Liver (tissue), 3 donors: ENCODE data around the gene EFCAB10.

Source experiments
- FOXA1 ChIP-seq: IDR thresholded peaks from 2 replicates; pipeline ENCODE4 v1.6.1; 2016; ENCODE audit warnings: antibody characterized with exemption
- HNF4A ChIP-seq, 2 donors: conservative IDR thresholded peaks; 2 replicates each; pipeline ENCODE4 v1.6.1; 2016; ENCODE audit warnings: antibody characterized with exemption in 2 of 2, mild to moderate bottlenecking in 2 of 2
- JUND ChIP-seq, 2 donors: IDR thresholded peaks; 2 replicates each; pipeline ENCODE4 v1.6.1; 2016; ENCODE audit warnings: antibody characterized with exemption in 2 of 2
- NR2F2 ChIP-seq: IDR thresholded peaks from 2 replicates; pipeline ENCODE4 v1.6.1; 2016; ENCODE audit warnings: antibody characterized with exemption
- RAD21 ChIP-seq, 2 donors: IDR thresholded peaks; 2 replicates each; pipeline ENCODE4 v1.6.1; 2016; ENCODE audit warnings: antibody characterized with exemption in 2 of 2, mild to moderate bottlenecking in 2 of 2
- RXRA ChIP-seq, 2 donors: IDR thresholded peaks; 2 replicates each; pipeline ENCODE4 v1.6.1; 2017 to 2018; ENCODE audit warnings: antibody characterized with exemption in 2 of 2, mild to moderate bottlenecking in 1 of 2
- SP1 ChIP-seq: IDR thresholded peaks from 2 replicates; pipeline ENCODE4 v1.6.1; 2018; ENCODE audit warnings: antibody characterized with exemption, mild to moderate bottlenecking
- TAF1 ChIP-seq: conservative IDR thresholded peaks from 2 replicates; pipeline ENCODE4 v1.6.1; 2016; ENCODE audit warnings: antibody characterized with exemption, mild to moderate bottlenecking
- YY1 ChIP-seq: IDR thresholded peaks from 2 replicates; pipeline ENCODE4 v1.6.1; 2016; ENCODE audit warnings: antibody characterized with exemption, mild to moderate bottlenecking
- TF ChIP-seq, protein P1 (sequence below): fragments of 150-350 bp; IDR thresholded peaks from 2 replicates; pipeline ENCODE4 v1.5.1; 2017; ENCODE audit warnings: improper control_type of control experiment, low read depth, low read length; ENCODE audit not compliant: missing input control
- TF ChIP-seq, protein P2 (sequence below): IDR thresholded peaks from 2 replicates; pipeline ENCODE4 v1.6.1; 2016; ENCODE audit warnings: antibody characterized with exemption
- TF ChIP-seq, protein P3 (sequence below): IDR thresholded peaks from 2 replicates; pipeline ENCODE4 v1.6.1; 2016; ENCODE audit warnings: antibody characterized with exemption, mild to moderate bottlenecking
- TF ChIP-seq, protein P4 (sequence below): IDR thresholded peaks from 2 replicates; pipeline ENCODE4 v1.6.1; 2016; ENCODE audit warnings: antibody characterized with exemption
- TF ChIP-seq, protein P5 (sequence below): IDR thresholded peaks from 2 replicates; pipeline ENCODE4 v1.6.1; 2016; ENCODE audit warnings: antibody characterized with exemption
- donor health status: healthy.
- donor health status: healthy.

DNA sequence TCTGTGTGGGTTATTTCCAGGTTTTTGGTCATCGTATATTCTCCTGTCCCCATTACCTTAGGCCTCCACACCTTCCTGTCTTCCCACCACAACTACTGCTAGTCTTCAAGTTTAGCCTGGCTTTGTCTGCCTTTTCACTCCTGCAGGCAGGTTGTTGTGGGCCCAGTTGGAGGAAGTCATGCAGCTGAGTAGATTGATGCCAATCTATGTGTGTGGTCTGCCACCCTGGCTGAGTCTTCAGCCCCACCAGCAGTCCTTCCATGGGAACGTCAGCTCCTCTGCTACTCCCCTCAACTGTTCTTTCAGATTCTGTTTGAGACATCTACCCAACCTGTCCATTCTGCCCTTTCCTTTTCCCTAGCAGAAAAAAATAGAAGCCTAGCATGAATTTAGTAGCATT lies 43.0 kb downstream of the EFCAB10 start:
- TF ChIP-seq, protein P1, sequence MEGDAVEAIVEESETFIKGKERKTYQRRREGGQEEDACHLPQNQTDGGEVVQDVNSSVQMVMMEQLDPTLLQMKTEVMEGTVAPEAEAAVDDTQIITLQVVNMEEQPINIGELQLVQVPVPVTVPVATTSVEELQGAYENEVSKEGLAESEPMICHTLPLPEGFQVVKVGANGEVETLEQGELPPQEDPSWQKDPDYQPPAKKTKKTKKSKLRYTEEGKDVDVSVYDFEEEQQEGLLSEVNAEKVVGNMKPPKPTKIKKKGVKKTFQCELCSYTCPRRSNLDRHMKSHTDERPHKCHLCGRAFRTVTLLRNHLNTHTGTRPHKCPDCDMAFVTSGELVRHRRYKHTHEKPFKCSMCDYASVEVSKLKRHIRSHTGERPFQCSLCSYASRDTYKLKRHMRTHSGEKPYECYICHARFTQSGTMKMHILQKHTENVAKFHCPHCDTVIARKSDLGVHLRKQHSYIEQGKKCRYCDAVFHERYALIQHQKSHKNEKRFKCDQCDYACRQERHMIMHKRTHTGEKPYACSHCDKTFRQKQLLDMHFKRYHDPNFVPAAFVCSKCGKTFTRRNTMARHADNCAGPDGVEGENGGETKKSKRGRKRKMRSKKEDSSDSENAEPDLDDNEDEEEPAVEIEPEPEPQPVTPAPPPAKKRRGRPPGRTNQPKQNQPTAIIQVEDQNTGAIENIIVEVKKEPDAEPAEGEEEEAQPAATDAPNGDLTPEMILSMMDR: no peak
- TF ChIP-seq RAD21 (IDR thresholded peaks at IDR 0.05) (no peak), SP1 (no peak), YY1 (no peak), RXRA (IDR thresholded peaks at IDR 0.05) (no peak), TAF1 (no peak), HNF4A (conservative IDR thresholded peaks at IDR 0.05) (no peak), JUND (IDR thresholded peaks at IDR 0.05) (no peak), NR2F2 (no peak), FOXA1 (no peak)
- TF ChIP-seq, protein P2, sequence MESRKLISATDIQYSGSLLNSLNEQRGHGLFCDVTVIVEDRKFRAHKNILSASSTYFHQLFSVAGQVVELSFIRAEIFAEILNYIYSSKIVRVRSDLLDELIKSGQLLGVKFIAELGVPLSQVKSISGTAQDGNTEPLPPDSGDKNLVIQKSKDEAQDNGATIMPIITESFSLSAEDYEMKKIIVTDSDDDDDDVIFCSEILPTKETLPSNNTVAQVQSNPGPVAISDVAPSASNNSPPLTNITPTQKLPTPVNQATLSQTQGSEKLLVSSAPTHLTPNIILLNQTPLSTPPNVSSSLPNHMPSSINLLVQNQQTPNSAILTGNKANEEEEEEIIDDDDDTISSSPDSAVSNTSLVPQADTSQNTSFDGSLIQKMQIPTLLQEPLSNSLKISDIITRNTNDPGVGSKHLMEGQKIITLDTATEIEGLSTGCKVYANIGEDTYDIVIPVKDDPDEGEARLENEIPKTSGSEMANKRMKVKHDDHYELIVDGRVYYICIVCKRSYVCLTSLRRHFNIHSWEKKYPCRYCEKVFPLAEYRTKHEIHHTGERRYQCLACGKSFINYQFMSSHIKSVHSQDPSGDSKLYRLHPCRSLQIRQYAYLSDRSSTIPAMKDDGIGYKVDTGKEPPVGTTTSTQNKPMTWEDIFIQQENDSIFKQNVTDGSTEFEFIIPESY: no peak
- TF ChIP-seq, protein P3, sequence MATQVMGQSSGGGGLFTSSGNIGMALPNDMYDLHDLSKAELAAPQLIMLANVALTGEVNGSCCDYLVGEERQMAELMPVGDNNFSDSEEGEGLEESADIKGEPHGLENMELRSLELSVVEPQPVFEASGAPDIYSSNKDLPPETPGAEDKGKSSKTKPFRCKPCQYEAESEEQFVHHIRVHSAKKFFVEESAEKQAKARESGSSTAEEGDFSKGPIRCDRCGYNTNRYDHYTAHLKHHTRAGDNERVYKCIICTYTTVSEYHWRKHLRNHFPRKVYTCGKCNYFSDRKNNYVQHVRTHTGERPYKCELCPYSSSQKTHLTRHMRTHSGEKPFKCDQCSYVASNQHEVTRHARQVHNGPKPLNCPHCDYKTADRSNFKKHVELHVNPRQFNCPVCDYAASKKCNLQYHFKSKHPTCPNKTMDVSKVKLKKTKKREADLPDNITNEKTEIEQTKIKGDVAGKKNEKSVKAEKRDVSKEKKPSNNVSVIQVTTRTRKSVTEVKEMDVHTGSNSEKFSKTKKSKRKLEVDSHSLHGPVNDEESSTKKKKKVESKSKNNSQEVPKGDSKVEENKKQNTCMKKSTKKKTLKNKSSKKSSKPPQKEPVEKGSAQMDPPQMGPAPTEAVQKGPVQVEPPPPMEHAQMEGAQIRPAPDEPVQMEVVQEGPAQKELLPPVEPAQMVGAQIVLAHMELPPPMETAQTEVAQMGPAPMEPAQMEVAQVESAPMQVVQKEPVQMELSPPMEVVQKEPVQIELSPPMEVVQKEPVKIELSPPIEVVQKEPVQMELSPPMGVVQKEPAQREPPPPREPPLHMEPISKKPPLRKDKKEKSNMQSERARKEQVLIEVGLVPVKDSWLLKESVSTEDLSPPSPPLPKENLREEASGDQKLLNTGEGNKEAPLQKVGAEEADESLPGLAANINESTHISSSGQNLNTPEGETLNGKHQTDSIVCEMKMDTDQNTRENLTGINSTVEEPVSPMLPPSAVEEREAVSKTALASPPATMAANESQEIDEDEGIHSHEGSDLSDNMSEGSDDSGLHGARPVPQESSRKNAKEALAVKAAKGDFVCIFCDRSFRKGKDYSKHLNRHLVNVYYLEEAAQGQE: no peak
- TF ChIP-seq, protein P4, sequence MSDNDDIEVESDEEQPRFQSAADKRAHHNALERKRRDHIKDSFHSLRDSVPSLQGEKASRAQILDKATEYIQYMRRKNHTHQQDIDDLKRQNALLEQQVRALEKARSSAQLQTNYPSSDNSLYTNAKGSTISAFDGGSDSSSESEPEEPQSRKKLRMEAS: no peak
- TF ChIP-seq, protein P5, sequence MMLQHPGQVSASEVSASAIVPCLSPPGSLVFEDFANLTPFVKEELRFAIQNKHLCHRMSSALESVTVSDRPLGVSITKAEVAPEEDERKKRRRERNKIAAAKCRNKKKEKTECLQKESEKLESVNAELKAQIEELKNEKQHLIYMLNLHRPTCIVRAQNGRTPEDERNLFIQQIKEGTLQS: no peak
